GM12875 (cell line): ENCODE measurements around the gene PLCB1.
A peak's percentile ranks its signal among the peaks of the same experiment; 100 is the strongest.

Source experiments
- H3K4me3 ChIP-seq: one replicate; pipeline ENCODE4 v1.5.1; 2011; ENCODE audit warnings: low read depth, low read length, control low read depth
- TF ChIP-seq, protein P1 (sequence below): IDR thresholded peaks from 2 replicates; pipeline ENCODE4 v1.5.1; 2011; ENCODE audit warnings: low read depth, mild to moderate bottlenecking, control low read depth, inconsistent platforms, low read length, moderate library complexity, borderline replicate concordance; ENCODE audit not compliant: insufficient read depth

Gene PLCB1

DNA sequence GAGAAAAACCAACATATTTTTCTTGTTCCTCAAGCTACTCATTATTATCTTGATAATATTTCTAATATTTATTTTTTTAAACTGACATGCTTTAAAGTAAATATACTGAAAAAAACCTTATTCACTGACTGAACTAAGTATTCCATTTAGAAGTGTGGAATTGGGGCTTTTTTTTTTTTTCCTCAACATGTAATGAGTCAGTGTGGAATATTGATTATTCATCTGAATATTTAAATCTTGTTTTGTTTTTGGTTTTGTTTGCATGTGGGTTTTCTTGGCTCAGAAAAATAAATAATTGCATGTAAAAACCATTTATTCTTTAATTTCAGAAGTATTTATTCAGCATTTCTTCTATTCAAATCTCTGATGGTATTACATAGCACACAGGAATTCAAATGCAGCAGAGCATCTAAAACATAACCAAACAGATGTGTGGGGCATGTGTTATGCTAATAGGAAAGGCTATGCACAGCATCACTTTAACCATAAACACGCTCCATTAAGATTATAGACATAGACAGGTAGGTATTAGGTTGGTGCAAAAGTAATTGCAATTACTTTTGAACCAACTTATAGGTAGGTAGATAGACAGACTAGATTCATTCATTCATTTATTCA lies 166.5 kb downstream of the PLCB1 start:
- TF ChIP-seq, protein P1, sequence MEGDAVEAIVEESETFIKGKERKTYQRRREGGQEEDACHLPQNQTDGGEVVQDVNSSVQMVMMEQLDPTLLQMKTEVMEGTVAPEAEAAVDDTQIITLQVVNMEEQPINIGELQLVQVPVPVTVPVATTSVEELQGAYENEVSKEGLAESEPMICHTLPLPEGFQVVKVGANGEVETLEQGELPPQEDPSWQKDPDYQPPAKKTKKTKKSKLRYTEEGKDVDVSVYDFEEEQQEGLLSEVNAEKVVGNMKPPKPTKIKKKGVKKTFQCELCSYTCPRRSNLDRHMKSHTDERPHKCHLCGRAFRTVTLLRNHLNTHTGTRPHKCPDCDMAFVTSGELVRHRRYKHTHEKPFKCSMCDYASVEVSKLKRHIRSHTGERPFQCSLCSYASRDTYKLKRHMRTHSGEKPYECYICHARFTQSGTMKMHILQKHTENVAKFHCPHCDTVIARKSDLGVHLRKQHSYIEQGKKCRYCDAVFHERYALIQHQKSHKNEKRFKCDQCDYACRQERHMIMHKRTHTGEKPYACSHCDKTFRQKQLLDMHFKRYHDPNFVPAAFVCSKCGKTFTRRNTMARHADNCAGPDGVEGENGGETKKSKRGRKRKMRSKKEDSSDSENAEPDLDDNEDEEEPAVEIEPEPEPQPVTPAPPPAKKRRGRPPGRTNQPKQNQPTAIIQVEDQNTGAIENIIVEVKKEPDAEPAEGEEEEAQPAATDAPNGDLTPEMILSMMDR: no peak
- no peak overlapping the region for H3K4me3 ChIP-seq

- H3K4me3 ChIP-seq: no peak overlapping the region
- TF ChIP-seq, protein P1: no peak
Measured at GRCh38 chr20:8299921-8300320, 167.9 kb downstream of the PLCB1 start.

GRCh38 chr20:8301655-8302054 lies 169.6 kb downstream of the PLCB1 start:
- TF ChIP-seq, protein P1: no peak
- no peak overlapping the region for H3K4me3 ChIP-seq

DNA sequence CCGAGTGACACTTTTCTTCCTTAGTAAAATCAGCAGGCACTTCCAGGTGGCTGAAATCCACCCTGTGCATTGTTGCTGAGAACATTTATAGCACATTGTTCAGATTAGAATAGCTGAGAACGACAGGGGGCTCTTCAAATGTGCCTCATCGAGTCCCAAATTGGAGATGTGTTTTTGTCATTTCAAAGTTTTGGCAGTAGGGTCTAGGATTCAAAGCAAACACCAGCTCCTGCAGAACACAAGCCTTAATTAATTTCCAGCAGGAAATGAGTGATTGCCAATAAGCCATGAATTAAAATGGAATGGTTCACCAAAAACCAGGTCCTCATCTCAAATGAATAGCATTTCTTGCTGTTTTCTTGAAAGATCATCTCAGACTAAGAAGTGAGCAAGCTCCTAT lies 171.6 kb downstream of the PLCB1 start:
- TF ChIP-seq, protein P1: no peak
- no peak overlapping the region for H3K4me3 ChIP-seq

- TF ChIP-seq, protein P1: no peak
- no peak overlapping the region for H3K4me3 ChIP-seq
Measured at GRCh38 chr20:8304124-8304816, 172.2 kb downstream of the PLCB1 start.

GRCh38 chr20:8305449-8305978 lies 173.4 kb downstream of the PLCB1 start:
- no peak overlapping the region for H3K4me3 ChIP-seq
- TF ChIP-seq, protein P1: peak; percentile 79

- H3K4me3 ChIP-seq: no peak overlapping the region
Measured at GRCh38 chr20:8306937-8307336, 174.9 kb downstream of the PLCB1 start.

More at GRCh38 chr20:8306937-8307336, 174.9 kb downstream of the PLCB1 start:
- TF ChIP-seq, protein P1: no peak
